ENCODE measurements around the gene CRP.

DNA sequence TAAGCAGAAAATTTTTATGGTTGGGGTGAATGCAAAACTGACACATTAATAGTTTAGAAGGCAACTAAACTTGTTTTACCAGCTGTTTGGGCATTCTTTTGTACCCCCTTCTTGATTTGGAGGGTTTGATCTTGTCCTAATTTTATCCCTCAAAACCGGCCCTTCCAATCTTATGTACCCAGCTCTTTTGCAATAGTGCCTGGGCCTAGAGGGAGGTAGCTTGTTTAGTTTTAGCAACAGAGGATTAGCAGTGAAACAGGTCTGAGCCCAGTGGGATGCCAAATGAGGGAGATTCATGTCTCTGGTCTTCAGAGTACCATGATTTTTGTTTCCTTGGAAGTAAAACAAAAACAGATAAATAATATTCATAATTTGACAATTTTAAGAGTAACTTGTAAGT, 45.1 kb downstream of the CRP start:
- TF ChIP-seq, protein P1, sequence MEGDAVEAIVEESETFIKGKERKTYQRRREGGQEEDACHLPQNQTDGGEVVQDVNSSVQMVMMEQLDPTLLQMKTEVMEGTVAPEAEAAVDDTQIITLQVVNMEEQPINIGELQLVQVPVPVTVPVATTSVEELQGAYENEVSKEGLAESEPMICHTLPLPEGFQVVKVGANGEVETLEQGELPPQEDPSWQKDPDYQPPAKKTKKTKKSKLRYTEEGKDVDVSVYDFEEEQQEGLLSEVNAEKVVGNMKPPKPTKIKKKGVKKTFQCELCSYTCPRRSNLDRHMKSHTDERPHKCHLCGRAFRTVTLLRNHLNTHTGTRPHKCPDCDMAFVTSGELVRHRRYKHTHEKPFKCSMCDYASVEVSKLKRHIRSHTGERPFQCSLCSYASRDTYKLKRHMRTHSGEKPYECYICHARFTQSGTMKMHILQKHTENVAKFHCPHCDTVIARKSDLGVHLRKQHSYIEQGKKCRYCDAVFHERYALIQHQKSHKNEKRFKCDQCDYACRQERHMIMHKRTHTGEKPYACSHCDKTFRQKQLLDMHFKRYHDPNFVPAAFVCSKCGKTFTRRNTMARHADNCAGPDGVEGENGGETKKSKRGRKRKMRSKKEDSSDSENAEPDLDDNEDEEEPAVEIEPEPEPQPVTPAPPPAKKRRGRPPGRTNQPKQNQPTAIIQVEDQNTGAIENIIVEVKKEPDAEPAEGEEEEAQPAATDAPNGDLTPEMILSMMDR (IDR thresholded peaks at IDR 0.05), result no peak
- TF ChIP-seq POLR2AphosphoS5 (IDR thresholded peaks at IDR 0.05), result no peak
